ENCODE results near the gene SORBS1. TPM values are rescaled to one million over a fixed set of nuclear protein-coding genes. Genes with fewer than 3 reads are reported as not detected.
A peak's percentile ranks its signal among the peaks of the same experiment; 100 is the strongest.

SORBS1 gene
- total RNA-seq, 2 experiments from 2014 or later = 0.57 to 3.1 TPM

DNA sequence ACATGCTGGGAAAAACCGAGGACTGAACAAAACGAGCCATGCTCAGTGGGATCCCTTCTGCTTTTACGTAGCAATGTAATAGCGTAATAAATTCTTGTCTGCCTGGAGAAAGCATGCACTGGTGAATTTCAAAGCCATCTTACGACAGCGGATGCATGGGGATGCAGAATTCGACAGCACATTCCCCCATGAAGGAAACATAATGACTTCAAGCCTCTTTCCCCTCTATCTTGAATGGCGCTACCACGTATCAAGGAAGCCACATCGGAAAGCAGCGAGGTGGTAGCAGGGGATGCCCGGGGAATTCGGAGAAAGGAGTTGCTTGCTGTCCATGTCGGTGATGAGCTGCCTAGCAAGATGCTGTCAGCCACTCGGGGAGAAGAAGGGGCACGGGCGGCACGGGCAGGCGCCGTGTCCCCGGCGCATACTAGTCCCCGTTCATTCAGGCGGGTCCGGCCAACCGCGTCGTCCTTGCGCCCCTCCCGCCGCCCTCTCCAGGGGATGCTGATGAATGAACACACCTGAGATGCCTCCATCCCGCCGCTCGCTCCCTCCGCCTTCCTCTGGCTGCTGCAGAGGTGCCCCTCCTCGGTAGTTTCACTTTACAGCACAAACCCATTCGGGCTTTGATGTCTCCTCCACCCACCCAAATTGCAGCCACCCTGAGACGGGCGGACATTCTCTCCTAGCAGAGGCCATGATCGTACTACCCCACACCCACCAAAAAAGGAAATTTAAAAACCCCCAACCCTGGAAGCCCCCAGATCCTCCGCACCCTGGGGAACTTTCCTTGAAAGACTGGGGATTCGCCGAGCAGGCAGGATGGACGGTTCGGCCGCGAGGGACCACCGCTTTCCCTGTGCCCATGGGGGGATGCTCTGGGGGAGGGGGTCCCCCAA is 644 bp downstream of the SORBS1 start:
- no peaks in the 10 kb centered on the region for H3K9me3 ChIP-seq (ENCODE audit: low read length)
- TF ChIP-seq, protein P1, sequence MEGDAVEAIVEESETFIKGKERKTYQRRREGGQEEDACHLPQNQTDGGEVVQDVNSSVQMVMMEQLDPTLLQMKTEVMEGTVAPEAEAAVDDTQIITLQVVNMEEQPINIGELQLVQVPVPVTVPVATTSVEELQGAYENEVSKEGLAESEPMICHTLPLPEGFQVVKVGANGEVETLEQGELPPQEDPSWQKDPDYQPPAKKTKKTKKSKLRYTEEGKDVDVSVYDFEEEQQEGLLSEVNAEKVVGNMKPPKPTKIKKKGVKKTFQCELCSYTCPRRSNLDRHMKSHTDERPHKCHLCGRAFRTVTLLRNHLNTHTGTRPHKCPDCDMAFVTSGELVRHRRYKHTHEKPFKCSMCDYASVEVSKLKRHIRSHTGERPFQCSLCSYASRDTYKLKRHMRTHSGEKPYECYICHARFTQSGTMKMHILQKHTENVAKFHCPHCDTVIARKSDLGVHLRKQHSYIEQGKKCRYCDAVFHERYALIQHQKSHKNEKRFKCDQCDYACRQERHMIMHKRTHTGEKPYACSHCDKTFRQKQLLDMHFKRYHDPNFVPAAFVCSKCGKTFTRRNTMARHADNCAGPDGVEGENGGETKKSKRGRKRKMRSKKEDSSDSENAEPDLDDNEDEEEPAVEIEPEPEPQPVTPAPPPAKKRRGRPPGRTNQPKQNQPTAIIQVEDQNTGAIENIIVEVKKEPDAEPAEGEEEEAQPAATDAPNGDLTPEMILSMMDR (conservative IDR thresholded peaks at IDR 0.05; ENCODE audit: low read length) = no peak
- no peak for TF ChIP-seq EZH2phosphoT487 (IDR thresholded peaks at IDR 0.05; ENCODE audit: borderline replicate concordance, low read depth, low read length)
- H3K27ac ChIP-seq (ENCODE audit: low read depth, low read length, poor library complexity, severe bottlenecking) = no peak overlapping the region
- ChIA-PET POLR2A (no interaction called here), CTCF (ENCODE audit: unreplicated experiment) (no interaction called here)
- H3K9me2 ChIP-seq (ENCODE audit: insufficient read depth, low read length) = no peaks in the 10 kb centered on the region
- peak overlapping the region; percentile 100 for H3K4me2 ChIP-seq (ENCODE audit: low read length)
- H3K4me3 ChIP-seq (ENCODE audit: low read depth, low read length, poor library complexity, severe bottlenecking) = peak overlapping the region; percentile 86
- H3K4me1 ChIP-seq (ENCODE audit: insufficient read depth, low read length, poor library complexity, severe bottlenecking) = no peaks in the 10 kb centered on the region
- H3K36me3 ChIP-seq (ENCODE audit: insufficient read depth, low read length) = no peaks in the 10 kb centered on the region
- BruUV-seq (replicated peaks) = no TSS peak
- H3K79me2 ChIP-seq (ENCODE audit: insufficient read depth, low read depth, low read length) = no peaks in the 10 kb centered on the region
- peak overlapping the region; percentile 88 for H2AFZ ChIP-seq (ENCODE audit: low read length)
- intact Hi-C loops (cut with micrococcal nuclease; ENCODE audit: unreplicated experiment) = loop anchor here (2.0 to 5.0 kb wide), 3 partner anchors 92 to 427 kb away; no protein-coding TSS in a partner anchor
- no peaks in the 10 kb centered on the region for H4K20me1 ChIP-seq (ENCODE audit: insufficient read depth, low read length)
- DNase-seq (ENCODE audit: low spot score) = peak; percentile 39

DNA sequence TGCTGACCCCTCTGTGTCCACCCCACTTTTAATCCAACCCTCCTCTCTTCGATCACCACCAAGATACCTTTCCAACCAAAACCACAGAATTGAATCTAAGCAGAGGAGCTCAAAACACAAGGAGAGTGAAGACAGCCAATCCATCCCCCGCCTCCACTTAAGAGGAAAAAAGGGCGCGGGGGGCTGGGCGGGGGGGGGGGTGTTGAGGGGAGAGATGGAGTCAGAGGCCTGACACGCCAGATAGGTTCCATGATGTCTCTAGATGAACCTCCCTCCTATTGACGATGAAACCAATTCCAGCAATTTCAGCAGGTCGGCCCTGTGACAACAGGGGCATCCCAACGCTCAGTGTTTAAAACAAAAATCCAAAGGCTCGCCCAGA is 1.3 kb downstream of the SORBS1 start:
- Histone ChIP-seq H3K9me3 (ENCODE audit: low read length) (no peaks in the 10 kb centered on the region), H3K4me2 (ENCODE audit: low read length) (peak overlapping the region; percentile 100), H3K9me2 (ENCODE audit: insufficient read depth, low read length) (no peaks in the 10 kb centered on the region), H3K4me3 (ENCODE audit: low read depth, low read length, poor library complexity, severe bottlenecking) (peak overlapping the region; percentile 86), H4K20me1 (ENCODE audit: insufficient read depth, low read length) (no peaks in the 10 kb centered on the region), H3K27ac (ENCODE audit: low read depth, low read length, poor library complexity, severe bottlenecking) (no peak overlapping the region), H2AFZ (ENCODE audit: low read length) (no peak overlapping the region), H3K79me2 (ENCODE audit: insufficient read depth, low read depth, low read length) (no peaks in the 10 kb centered on the region), H3K36me3 (ENCODE audit: insufficient read depth, low read length) (no peaks in the 10 kb centered on the region), H3K4me1 (ENCODE audit: insufficient read depth, low read length, poor library complexity, severe bottlenecking) (no peaks in the 10 kb centered on the region)
- no peak for DNase-seq (ENCODE audit: low spot score)
- ChIA-PET CTCF (ENCODE audit: unreplicated experiment) (no interaction called here), POLR2A (no interaction called here)
- intact Hi-C loops (cut with micrococcal nuclease; ENCODE audit: unreplicated experiment) = loop anchor here (2.0 to 5.0 kb wide), 3 partner anchors 92 to 427 kb away; no protein-coding TSS in a partner anchor
- no TSS peak for BruUV-seq (replicated peaks)
- TF ChIP-seq, protein P1 (conservative IDR thresholded peaks at IDR 0.05; ENCODE audit: low read length) = no peak
- TF ChIP-seq EZH2phosphoT487 (IDR thresholded peaks at IDR 0.05; ENCODE audit: borderline replicate concordance, low read depth, low read length) = no peak

DNA sequence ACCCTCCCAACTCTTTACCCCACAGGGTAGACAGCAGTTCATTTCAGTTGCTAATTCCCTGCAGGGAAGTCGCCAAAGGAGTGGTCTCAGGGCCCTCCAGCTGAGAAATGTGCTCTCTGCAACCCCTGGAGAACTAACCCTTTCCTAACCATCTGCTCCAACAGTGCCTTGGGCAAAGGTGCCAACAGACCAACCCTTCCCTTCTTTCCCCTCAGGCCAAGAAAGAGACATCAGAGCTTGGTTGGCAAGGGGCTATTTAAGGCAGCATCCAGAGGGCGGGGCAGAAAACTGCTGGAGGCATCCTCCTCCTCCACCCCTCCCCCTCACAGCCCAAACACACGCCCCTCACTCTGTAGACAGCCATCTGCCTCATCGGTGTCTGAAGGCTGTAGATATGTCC is 1.7 kb downstream of the SORBS1 start:
- no peaks in the 10 kb centered on the region for H3K36me3 ChIP-seq (ENCODE audit: insufficient read depth, low read length)
- ChIA-PET CTCF (ENCODE audit: unreplicated experiment) (no interaction called here), POLR2A (no interaction called here)
- TF ChIP-seq, protein P1 (conservative IDR thresholded peaks at IDR 0.05; ENCODE audit: low read length) = no peak
- no peak for TF ChIP-seq EZH2phosphoT487 (IDR thresholded peaks at IDR 0.05; ENCODE audit: borderline replicate concordance, low read depth, low read length)
- DNase-seq (ENCODE audit: low spot score) = no peak
- H3K4me3 ChIP-seq (ENCODE audit: low read depth, low read length, poor library complexity, severe bottlenecking) = no peak overlapping the region
- intact Hi-C loops (cut with micrococcal nuclease; ENCODE audit: unreplicated experiment) = no loop called here
- no peaks in the 10 kb centered on the region for H3K79me2 ChIP-seq (ENCODE audit: insufficient read depth, low read depth, low read length)
- H3K4me1 ChIP-seq (ENCODE audit: insufficient read depth, low read length, poor library complexity, severe bottlenecking) = no peaks in the 10 kb centered on the region
- no peaks in the 10 kb centered on the region for H3K9me2 ChIP-seq (ENCODE audit: insufficient read depth, low read length)
- H3K9me3 ChIP-seq (ENCODE audit: low read length) = no peaks in the 10 kb centered on the region
- H2AFZ ChIP-seq (ENCODE audit: low read length) = no peak overlapping the region
- no peak overlapping the region for H3K27ac ChIP-seq (ENCODE audit: low read depth, low read length, poor library complexity, severe bottlenecking)
- H3K4me2 ChIP-seq (ENCODE audit: low read length) = no peak overlapping the region
- no peaks in the 10 kb centered on the region for H4K20me1 ChIP-seq (ENCODE audit: insufficient read depth, low read length)
- no TSS peak for BruUV-seq (replicated peaks)
